K562 (cell line): Measurements from ENCODE around the gene SETDB1. TPM values are rescaled to one million over a fixed set of nuclear protein-coding genes. Genes with fewer than 3 reads are reported as not detected.

ENCODE experiments used
- ATF7 ChIP-seq: fragments of 450-650 bp; IDR thresholded peaks from 2 replicates; pipeline ENCODE4 v1.7.1; 2014; ENCODE audit warnings: mild to moderate bottlenecking, moderate library complexity
- DPF2 ChIP-seq: fragments of 450-650 bp; IDR thresholded peaks from 2 replicates; pipeline ENCODE4 v1.6.1; 2016
- polyA plus RNA-seq, 8 experiments: library from polyadenylated mRNA; depleted of rRNA in 4 of 8; stranded (reverse) in 5 of 8; unstranded in 3 of 8; fragments of >200 nt; fragmentation: Nextera tagmentation in 2 of 8; fragmentation: Illumina TruSeq in 1 of 8; extraction: Ambion mirVana in 2 of 8; extraction: Trizol in 1 of 8; gene quantifications; 2 replicates each; pipeline versions ENCODE4 v1.2.1 to v1.2.3, GENCODE V29; 2011 to 2014; ENCODE audit warnings: inconsistent platforms in 1 of 8, missing spikeins in 1 of 8
- total RNA-seq, 7 experiments: library from RNA; depleted of rRNA in 6 of 7; stranded (reverse); fragments of >200 nt in 6 of 7; fragmentation: Illumina TruSeq in 2 of 7; extraction: Trizol in 2 of 7; gene quantifications; 2 replicates each; pipeline versions ENCODE4 v1.2.1 to v1.2.3, GENCODE V29; 2011 to 2021; ENCODE audit warnings: low replicate concordance in 1 of 7
- TF ChIP-seq, protein P1 (sequence below), 2 experiments: fragments of 450-650 bp in 1 of 2; sonication (generic) in 1 of 2; formaldehyde crosslinking in 1 of 2; IDR thresholded peaks; 2 replicates each; pipeline versions ENCODE4 v1.7.1 to v1.9.0; 2016 to 2022; ENCODE audit warnings: inconsistent platforms in 1 of 2, mild to moderate bottlenecking in 1 of 2, missing genetic modification reagents in 1 of 2
- TF ChIP-seq, protein P2 (sequence below), 3 experiments: fragments of 200-800 bp in 1 of 3; sonication (Bioruptor generic) in 1 of 3; sonication (generic) in 1 of 3; formaldehyde crosslinking in 1 of 3; IDR thresholded peaks; 2 replicates each; pipeline versions ENCODE4 v1.6.1 to v1.8.0; 2016 to 2022; ENCODE audit warnings: mild to moderate bottlenecking in 2 of 3, missing compliant biosample characterization in 2 of 3, missing genetic modification characterization in 2 of 3, missing genetic modification reagents in 1 of 3
- TF ChIP-seq, protein P3 (sequence below): fragments of 200-600 bp; sonication (generic); IDR thresholded peaks from one replicate; pipeline ENCODE4 v1.6.1; 2012; ENCODE audit warnings: mild to moderate bottlenecking, low read depth, low read length, inconsistent platforms

The SETDB1 gene
- total and polyA plus RNA-seq, 9 of the 15 experiments (the other 6 are each of a cell fraction or from before 2014, with no cell fraction given) = 21.5 to 64.4 (median 42.0) TPM

DNA sequence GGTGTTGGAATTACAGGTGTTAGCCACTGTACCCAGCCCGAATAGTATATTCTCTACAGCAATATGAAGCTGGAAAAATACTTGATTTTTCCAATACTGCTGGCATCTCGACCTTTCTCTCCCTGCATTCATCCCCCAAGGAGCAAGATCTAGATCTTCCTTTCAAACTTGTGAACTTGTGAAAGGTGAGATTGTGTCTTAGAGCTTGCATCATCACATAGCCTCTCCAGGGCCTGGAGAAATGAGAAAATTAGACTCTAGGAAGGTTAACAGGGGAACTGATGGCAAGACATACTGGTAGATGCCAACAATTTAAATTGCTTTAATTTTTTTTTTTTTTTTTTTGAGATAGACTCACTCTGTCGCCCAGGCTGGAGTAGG lies 84.2 kb downstream of the SETDB1 start (continued):
- TF ChIP-seq, protein P1, sequence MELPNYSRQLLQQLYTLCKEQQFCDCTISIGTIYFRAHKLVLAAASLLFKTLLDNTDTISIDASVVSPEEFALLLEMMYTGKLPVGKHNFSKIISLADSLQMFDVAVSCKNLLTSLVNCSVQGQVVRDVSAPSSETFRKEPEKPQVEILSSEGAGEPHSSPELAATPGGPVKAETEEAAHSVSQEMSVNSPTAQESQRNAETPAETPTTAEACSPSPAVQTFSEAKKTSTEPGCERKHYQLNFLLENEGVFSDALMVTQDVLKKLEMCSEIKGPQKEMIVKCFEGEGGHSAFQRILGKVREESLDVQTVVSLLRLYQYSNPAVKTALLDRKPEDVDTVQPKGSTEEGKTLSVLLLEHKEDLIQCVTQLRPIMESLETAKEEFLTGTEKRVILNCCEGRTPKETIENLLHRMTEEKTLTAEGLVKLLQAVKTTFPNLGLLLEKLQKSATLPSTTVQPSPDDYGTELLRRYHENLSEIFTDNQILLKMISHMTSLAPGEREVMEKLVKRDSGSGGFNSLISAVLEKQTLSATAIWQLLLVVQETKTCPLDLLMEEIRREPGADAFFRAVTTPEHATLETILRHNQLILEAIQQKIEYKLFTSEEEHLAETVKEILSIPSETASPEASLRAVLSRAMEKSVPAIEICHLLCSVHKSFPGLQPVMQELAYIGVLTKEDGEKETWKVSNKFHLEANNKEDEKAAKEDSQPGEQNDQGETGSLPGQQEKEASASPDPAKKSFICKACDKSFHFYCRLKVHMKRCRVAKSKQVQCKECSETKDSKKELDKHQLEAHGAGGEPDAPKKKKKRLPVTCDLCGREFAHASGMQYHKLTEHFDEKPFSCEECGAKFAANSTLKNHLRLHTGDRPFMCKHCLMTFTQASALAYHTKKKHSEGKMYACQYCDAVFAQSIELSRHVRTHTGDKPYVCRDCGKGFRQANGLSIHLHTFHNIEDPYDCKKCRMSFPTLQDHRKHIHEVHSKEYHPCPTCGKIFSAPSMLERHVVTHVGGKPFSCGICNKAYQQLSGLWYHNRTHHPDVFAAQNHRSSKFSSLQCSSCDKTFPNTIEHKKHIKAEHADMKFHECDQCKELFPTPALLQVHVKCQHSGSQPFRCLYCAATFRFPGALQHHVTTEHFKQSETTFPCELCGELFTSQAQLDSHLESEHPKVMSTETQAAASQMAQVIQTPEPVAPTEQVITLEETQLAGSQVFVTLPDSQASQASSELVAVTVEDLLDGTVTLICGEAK (IDR thresholded peaks at IDR 0.05) = no peak
- TF ChIP-seq, protein P1 (CRISPR knock-in tag; IDR thresholded peaks at IDR 0.05) = no peak
- TF ChIP-seq, protein P2, sequence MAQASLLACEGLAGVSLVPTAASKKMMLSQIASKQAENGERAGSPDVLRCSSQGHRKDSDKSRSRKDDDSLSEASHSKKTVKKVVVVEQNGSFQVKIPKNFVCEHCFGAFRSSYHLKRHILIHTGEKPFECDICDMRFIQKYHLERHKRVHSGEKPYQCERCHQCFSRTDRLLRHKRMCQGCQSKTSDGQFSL (CRISPR knock-in tag; IDR thresholded peaks at IDR 0.05) = no peak
- TF ChIP-seq, protein P2 (tag; IDR thresholded peaks at IDR 0.05) = no peak
- TF ChIP-seq ATF7 (peak; percentile 55), DPF2 (0 out of 2 replicates have a peak, but pooled peaks have one; percentile 57)
- TF ChIP-seq, protein P3, sequence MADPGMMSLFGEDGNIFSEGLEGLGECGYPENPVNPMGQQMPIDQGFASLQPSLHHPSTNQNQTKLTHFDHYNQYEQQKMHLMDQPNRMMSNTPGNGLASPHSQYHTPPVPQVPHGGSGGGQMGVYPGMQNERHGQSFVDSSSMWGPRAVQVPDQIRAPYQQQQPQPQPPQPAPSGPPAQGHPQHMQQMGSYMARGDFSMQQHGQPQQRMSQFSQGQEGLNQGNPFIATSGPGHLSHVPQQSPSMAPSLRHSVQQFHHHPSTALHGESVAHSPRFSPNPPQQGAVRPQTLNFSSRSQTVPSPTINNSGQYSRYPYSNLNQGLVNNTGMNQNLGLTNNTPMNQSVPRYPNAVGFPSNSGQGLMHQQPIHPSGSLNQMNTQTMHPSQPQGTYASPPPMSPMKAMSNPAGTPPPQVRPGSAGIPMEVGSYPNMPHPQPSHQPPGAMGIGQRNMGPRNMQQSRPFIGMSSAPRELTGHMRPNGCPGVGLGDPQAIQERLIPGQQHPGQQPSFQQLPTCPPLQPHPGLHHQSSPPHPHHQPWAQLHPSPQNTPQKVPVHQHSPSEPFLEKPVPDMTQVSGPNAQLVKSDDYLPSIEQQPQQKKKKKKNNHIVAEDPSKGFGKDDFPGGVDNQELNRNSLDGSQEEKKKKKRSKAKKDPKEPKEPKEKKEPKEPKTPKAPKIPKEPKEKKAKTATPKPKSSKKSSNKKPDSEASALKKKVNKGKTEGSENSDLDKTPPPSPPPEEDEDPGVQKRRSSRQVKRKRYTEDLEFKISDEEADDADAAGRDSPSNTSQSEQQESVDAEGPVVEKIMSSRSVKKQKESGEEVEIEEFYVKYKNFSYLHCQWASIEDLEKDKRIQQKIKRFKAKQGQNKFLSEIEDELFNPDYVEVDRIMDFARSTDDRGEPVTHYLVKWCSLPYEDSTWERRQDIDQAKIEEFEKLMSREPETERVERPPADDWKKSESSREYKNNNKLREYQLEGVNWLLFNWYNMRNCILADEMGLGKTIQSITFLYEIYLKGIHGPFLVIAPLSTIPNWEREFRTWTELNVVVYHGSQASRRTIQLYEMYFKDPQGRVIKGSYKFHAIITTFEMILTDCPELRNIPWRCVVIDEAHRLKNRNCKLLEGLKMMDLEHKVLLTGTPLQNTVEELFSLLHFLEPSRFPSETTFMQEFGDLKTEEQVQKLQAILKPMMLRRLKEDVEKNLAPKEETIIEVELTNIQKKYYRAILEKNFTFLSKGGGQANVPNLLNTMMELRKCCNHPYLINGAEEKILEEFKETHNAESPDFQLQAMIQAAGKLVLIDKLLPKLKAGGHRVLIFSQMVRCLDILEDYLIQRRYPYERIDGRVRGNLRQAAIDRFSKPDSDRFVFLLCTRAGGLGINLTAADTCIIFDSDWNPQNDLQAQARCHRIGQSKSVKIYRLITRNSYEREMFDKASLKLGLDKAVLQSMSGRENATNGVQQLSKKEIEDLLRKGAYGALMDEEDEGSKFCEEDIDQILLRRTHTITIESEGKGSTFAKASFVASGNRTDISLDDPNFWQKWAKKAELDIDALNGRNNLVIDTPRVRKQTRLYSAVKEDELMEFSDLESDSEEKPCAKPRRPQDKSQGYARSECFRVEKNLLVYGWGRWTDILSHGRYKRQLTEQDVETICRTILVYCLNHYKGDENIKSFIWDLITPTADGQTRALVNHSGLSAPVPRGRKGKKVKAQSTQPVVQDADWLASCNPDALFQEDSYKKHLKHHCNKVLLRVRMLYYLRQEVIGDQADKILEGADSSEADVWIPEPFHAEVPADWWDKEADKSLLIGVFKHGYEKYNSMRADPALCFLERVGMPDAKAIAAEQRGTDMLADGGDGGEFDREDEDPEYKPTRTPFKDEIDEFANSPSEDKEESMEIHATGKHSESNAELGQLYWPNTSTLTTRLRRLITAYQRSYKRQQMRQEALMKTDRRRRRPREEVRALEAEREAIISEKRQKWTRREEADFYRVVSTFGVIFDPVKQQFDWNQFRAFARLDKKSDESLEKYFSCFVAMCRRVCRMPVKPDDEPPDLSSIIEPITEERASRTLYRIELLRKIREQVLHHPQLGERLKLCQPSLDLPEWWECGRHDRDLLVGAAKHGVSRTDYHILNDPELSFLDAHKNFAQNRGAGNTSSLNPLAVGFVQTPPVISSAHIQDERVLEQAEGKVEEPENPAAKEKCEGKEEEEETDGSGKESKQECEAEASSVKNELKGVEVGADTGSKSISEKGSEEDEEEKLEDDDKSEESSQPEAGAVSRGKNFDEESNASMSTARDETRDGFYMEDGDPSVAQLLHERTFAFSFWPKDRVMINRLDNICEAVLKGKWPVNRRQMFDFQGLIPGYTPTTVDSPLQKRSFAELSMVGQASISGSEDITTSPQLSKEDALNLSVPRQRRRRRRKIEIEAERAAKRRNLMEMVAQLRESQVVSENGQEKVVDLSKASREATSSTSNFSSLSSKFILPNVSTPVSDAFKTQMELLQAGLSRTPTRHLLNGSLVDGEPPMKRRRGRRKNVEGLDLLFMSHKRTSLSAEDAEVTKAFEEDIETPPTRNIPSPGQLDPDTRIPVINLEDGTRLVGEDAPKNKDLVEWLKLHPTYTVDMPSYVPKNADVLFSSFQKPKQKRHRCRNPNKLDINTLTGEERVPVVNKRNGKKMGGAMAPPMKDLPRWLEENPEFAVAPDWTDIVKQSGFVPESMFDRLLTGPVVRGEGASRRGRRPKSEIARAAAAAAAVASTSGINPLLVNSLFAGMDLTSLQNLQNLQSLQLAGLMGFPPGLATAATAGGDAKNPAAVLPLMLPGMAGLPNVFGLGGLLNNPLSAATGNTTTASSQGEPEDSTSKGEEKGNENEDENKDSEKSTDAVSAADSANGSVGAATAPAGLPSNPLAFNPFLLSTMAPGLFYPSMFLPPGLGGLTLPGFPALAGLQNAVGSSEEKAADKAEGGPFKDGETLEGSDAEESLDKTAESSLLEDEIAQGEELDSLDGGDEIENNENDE = no peak
